PC-3 (cell line): Measurements from ENCODE around the gene TFF3.

Experiments
- CTCF ChIP-seq: fragments of 300-600 bp; sonication (generic); conservative IDR thresholded peaks from 2 replicates; pipeline ENCODE4 v1.5.1; 2017; ENCODE audit warnings: antibody characterized with exemption, low read depth, mild to moderate bottlenecking, low read length
- EZH2 ChIP-seq: fragments of 300-600 bp; sonication (generic); IDR thresholded peaks from one replicate; pipeline ENCODE4 v1.6.1; 2017; ENCODE audit warnings: antibody characterized with exemption, mild to moderate bottlenecking, low read length; ENCODE audit not compliant: unreplicated experiment
- EZH2phosphoT487 ChIP-seq: fragments of 300-600 bp; sonication (generic); IDR thresholded peaks from 2 replicates; pipeline ENCODE4 v1.6.1; 2018; ENCODE audit warnings: mild to moderate bottlenecking, antibody characterized with exemption, low read length, borderline replicate concordance

- no peak for TF ChIP-seq CTCF
- TF ChIP-seq EZH2: no peak
- no peak for TF ChIP-seq EZH2phosphoT487
Observed at GRCh38 chr21:42294273-42294880, 20.8 kb downstream of the TFF3 start.
